Measurements from ENCODE around the gene RAB1A. TPM values are rescaled to one million over a fixed set of nuclear protein-coding genes. Genes with fewer than 3 reads are reported as not detected.

Gene RAB1A
- total and polyA plus RNA-seq, 9 of the 15 experiments (the other 6 are each of a cell fraction or from before 2014, with no cell fraction given) = 43.8 to 163 (median 67.7) TPM

GRCh38 chr2:65129826-65130663 lies at the start of gene RAB1A (continued):
- TF ChIP-seq SRF (CRISPR knock-in tag; IDR thresholded peaks at IDR 0.05) = peak in 1 of 2 experiments; percentile 76; a peak in 2 of 4 replicates
- TF ChIP-seq NRF1 (conservative IDR thresholded peaks at IDR 0.05 in 1 of 2, IDR thresholded peaks at IDR 0.05 in 1 of 2) = peak; percentile 95 to 96
- TF ChIP-seq CTCFL (IDR thresholded peaks at IDR 0.05; ENCODE audit: borderline replicate concordance, insufficient read depth, low read depth, low read length, poor library complexity, severe bottlenecking) = peak; percentile 97
- no peak for TF ChIP-seq EWSR1 (IDR thresholded peaks at IDR 0.05; ENCODE audit: borderline replicate concordance, low read depth, partially characterized antibody)
- no peak for TF ChIP-seq IFI16 (CRISPR knock-in tag; IDR thresholded peaks at IDR 0.05)
- no peak for TF ChIP-seq KAT7 (CRISPR knock-in tag; IDR thresholded peaks at IDR 0.05; ENCODE audit: borderline replicate concordance)
- TF ChIP-seq, protein P1, sequence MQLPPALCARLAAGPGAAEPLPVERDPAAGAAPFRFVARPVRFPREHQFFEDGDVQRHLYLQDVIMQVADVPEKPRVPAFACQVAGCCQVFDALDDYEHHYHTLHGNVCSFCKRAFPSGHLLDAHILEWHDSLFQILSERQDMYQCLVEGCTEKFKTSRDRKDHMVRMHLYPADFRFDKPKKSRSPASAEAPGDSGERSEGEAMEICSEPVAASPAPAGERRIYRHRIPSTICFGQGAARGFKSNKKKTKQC (CRISPR knock-in tag; IDR thresholded peaks at IDR 0.05) = peak; percentile 65
- no peak for TF ChIP-seq KLF13 (tag; IDR thresholded peaks at IDR 0.05; ENCODE audit: borderline replicate concordance, low read depth)
- no peak for TF ChIP-seq SMARCE1 (IDR thresholded peaks at IDR 0.05)
- TF ChIP-seq PURB (CRISPR knock-in tag; IDR thresholded peaks at IDR 0.05; ENCODE audit: low read depth) = no peak
- TF ChIP-seq RBFOX2 (IDR thresholded peaks at IDR 0.05; ENCODE audit: low read depth, low read length) = peak; percentile 98
- TF ChIP-seq TBP (optimal IDR thresholded peaks at IDR 0.05; ENCODE audit: low read depth, low read length) = peak; percentile 81
- TF ChIP-seq EP400 (IDR thresholded peaks at IDR 0.05) = peak; percentile 94
- TF ChIP-seq MEF2D (tag; conservative IDR thresholded peaks at IDR 0.05; ENCODE audit: low read depth) = no peak
- 0 out of 2 replicates have a peak, but pooled peaks have one; percentile 34 for TF ChIP-seq ARID2 (IDR thresholded peaks at IDR 0.05)
- TF ChIP-seq E2F3 (CRISPR knock-in tag; IDR thresholded peaks at IDR 0.05) = peak; percentile 82
- TF ChIP-seq CBFA2T3 (IDR thresholded peaks at IDR 0.05) = no peak
- peak; percentile 76 for TF ChIP-seq PHF8 (IDR thresholded peaks at IDR 0.05; ENCODE audit: borderline replicate concordance, low read length)
- TF ChIP-seq, protein P2, sequence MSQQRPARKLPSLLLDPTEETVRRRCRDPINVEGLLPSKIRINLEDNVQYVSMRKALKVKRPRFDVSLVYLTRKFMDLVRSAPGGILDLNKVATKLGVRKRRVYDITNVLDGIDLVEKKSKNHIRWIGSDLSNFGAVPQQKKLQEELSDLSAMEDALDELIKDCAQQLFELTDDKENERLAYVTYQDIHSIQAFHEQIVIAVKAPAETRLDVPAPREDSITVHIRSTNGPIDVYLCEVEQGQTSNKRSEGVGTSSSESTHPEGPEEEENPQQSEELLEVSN (IDR thresholded peaks at IDR 0.05; ENCODE audit: borderline replicate concordance in 1 of 2, extremely low read depth in 1 of 2, insufficient read depth in 1 of 2, insufficient read length in 1 of 2, low read depth in 1 of 2, low read length in 1 of 2, poor library complexity in 1 of 2, severe bottlenecking in 1 of 2) = peak; percentile 90 to 96
- 0 out of 2 replicates have a peak, but pooled peaks have one; percentile 33 for TF ChIP-seq EP300 (IDR thresholded peaks at IDR 0.05; ENCODE audit: low read length)
- TF ChIP-seq RBM15 (IDR thresholded peaks at IDR 0.05; ENCODE audit: insufficient read depth, low read length) = no peak
- no peak for TF ChIP-seq TFAM (CRISPR knock-in tag; conservative IDR thresholded peaks at IDR 0.05)

Measured in K562 (cell line).